Lower leg skin (tissue), 4 donors: ENCODE data around the gene PSMA7. TPM values are rescaled to one million over a fixed set of nuclear protein-coding genes. Genes with fewer than 3 reads are reported as not detected.

ENCODE experiments used
- DNase-seq, 2 donors: peaks; one replicate each; pipeline ENCODE4 v3.0.0-alpha.2; 2019; ENCODE audit warnings: low spot score in 2 of 2
- H3K4me3 ChIP-seq: fragments of 200-600 bp; sonication (generic); 2 replicates; pipeline ENCODE4 v1.5.1; 2017; ENCODE audit warnings: mild to moderate bottlenecking, low read depth; ENCODE audit not compliant: poor library complexity, severe bottlenecking
- CTCF ChIP-seq, 3 donors: fragments of 450-650 bp; IDR thresholded peaks; one replicate each; pipeline ENCODE4 v1.5.1; 2016; ENCODE audit warnings: antibody characterized with exemption in 3 of 3, mild to moderate bottlenecking in 3 of 3, moderate library complexity in 2 of 3
- POLR2A ChIP-seq, 2 donors: fragments of 450-650 bp; IDR thresholded peaks; one replicate each; pipeline ENCODE4 v1.6.1; 2016 to 2017; ENCODE audit warnings: antibody characterized with exemption in 2 of 2, mild to moderate bottlenecking in 1 of 2, moderate library complexity in 1 of 2
- WGBS, 2 donors: methylation state at CpG; one replicate each; pipeline ENCODE4 v1.1.5; 2018; 5-methylcytosine and 5-hydroxymethylcytosine counted together
- intact Hi-C: fragments of 100-400 bp; cut with DNase I; formaldehyde crosslinking; loops from one replicate; pipeline ENCODE4 v1.15.0; 2023; ENCODE audit warnings: low total_unique reads
- total RNA-seq, 4 donors: library from RNA; depleted of rRNA; stranded (reverse); fragments of >200 nt; gene quantifications; one replicate each; pipeline ENCODE4 v1.1.0, GENCODE V29; 2016

Gene PSMA7
- total RNA-seq, 4 donors from 2014 or later, result 200 to 240 (median 225) TPM

- WGBS, 2 donors, result 94 to 95% methylated on average over 21 to 22 of the region's 22 CpGs
- no peak overlapping the region for H3K4me3 ChIP-seq
- TF ChIP-seq POLR2A (IDR thresholded peaks at IDR 0.05), result no peak
- no peak for TF ChIP-seq CTCF (IDR thresholded peaks at IDR 0.05)
- intact Hi-C loops, result no loop called here
- DNase-seq, result no peak
Measured at GRCh38 chr20:62146019-62146755, 3.0 kb upstream of the PSMA7 start.

- H3K4me3 ChIP-seq, result no peak overlapping the region
- intact Hi-C loops, result no loop called here
- TF ChIP-seq CTCF (IDR thresholded peaks at IDR 0.05), result no peak
- TF ChIP-seq POLR2A (IDR thresholded peaks at IDR 0.05), result no peak
- DNase-seq, result no peak
- WGBS, 2 donors, result 91 to 94% methylated on average over 7 of the region's 7 CpGs
Measured at GRCh38 chr20:62145688-62146018, 2.5 kb upstream of the PSMA7 start.

- H3K4me3 ChIP-seq, result peak overlapping the region; percentile 74
- WGBS, 2 donors, result 1% methylated on average over 37 to 48 of the region's 104 CpGs
- TF ChIP-seq POLR2A (IDR thresholded peaks at IDR 0.05) (no peak), CTCF (IDR thresholded peaks at IDR 0.05) (no peak)
- intact Hi-C loops, result no loop called here
- DNase-seq, result peak in 1 of 2 donors; percentile 92
Measured at GRCh38 chr20:62143957-62144825, 997 bp upstream of the PSMA7 start.

GRCh38 chr20:62142252-62143080, 728 bp downstream of the PSMA7 start:
- 0 to 1% methylated on average over 11 to 58 of the region's 71 CpGs for WGBS, 2 donors
- no peak for DNase-seq
- H3K4me3 ChIP-seq, result peak overlapping the region; percentile 88
- intact Hi-C loops, result no loop called here
- no peak for TF ChIP-seq POLR2A (IDR thresholded peaks at IDR 0.05)
- TF ChIP-seq CTCF (IDR thresholded peaks at IDR 0.05), result no peak

- DNase-seq, result no peak
- intact Hi-C loops, result no loop called here
- no peak overlapping the region for H3K4me3 ChIP-seq
- 13 to 14% methylated on average over 12 to 14 of the region's 14 CpGs for WGBS, 2 donors
- TF ChIP-seq POLR2A (IDR thresholded peaks at IDR 0.05) (no peak), CTCF (IDR thresholded peaks at IDR 0.05) (no peak)
Measured at GRCh38 chr20:62141397-62142251, 1.6 kb downstream of the PSMA7 start.
